ENCODE results near the gene C4orf51.
"Not testable (repeated sequence)": the region's sequence is repeated elsewhere in the genome, so short reads cannot be mapped to it uniquely, and the experiment has no call there.

C4orf51 gene

DNA sequence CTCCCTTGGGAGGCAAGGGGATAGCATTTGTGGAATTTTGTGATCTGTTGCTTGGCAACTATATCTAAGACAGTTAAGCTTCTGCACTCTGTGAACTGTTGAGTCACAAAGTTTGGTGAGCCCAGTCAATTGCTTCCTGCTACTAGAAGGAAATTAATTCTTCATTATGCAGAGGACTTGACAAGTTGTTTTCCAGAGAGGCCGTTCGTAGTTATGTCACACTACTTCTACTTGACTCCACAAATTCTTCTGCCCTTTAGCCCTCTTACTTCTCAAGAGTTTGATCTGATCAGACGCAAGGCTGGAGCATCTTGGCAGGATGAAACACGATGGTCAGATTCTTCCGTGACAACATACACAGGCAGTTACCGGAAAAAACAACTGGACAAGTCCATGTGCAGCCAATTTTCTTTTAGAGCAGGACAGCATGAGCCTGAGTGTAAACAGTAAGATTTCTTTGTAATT lies at the start of gene C4orf51:
TSS of gene C4orf51 (plus strand) at position 156 of the 465 bp plus-strand sequence. CDS start at position 214, 58 bp downstream.
- no peaks in the 10 kb centered on the region for H3K9me3 ChIP-seq (ENCODE audit: control insufficient read depth, low read length)
- no peak within 1 kb of the TSS for H3K4me3 ChIP-seq (ENCODE audit: low read length)
- peaks cover 26% of the 10 kb centered on the region for H3K4me1 ChIP-seq (ENCODE audit: control insufficient read depth, insufficient read depth, low read length)
- H3K9ac ChIP-seq (ENCODE audit: low read length): peak within 1 kb of the TSS; percentile 32
- no peaks in the 10 kb centered on the region for H3K36me3 ChIP-seq (ENCODE audit: control insufficient read depth, insufficient read depth, low read length)
- H3K27me3 ChIP-seq (ENCODE audit: control insufficient read depth, insufficient read depth, low read length): no peaks in the 10 kb centered on the region

DNA sequence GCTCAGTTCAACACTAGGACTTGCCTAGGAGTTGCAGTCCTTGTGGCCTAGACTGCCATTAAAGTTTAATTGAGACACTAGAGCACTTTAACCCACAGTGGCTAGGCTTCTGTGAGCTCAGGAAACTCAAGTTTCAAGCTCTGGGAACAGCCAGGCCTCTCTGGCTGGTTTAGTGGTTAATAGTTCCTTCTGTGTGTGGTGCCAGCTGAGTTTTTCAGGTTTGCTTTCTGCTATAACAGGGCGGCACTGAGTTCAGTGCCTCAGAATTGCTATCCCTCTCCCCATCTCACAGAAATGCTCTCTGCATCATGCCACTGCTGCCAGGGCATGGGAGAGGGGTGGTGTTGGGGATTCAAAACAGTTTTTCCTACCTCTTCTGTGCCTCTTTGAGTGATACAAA lies 44.8 kb upstream of the C4orf51 start:
- H3K4me3 ChIP-seq (ENCODE audit: low read length): no peak overlapping the region
- H3K9ac ChIP-seq (ENCODE audit: low read length): no peak overlapping the region
- H3K9me3 ChIP-seq (ENCODE audit: control insufficient read depth, low read length): no peaks in the 10 kb centered on the region
- no peaks in the 10 kb centered on the region for H3K27me3 ChIP-seq (ENCODE audit: control insufficient read depth, insufficient read depth, low read length)
- no peaks in the 10 kb centered on the region for H3K4me1 ChIP-seq (ENCODE audit: control insufficient read depth, insufficient read depth, low read length)
- H3K36me3 ChIP-seq (ENCODE audit: control insufficient read depth, insufficient read depth, low read length): no peaks in the 10 kb centered on the region

DNA sequence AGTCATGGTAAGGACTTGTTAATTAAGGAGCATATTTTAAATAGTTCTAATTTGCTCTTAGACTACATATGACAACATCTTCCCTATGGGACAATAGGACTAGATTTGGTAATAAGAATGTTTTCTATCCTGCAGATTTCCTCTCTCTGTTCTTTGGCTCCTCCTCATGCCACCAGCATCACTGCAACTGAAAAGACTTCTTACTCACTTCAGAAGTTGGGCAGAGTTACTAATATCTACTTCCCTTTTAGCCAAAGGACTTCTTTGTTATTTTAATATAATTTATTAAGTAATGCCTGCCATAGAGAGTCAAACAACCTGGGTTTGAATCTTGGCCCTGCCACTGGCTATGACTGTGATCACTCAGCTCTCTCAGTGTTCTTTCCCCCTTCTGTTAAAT lies 44.3 kb upstream of the C4orf51 start:
- H3K4me1 ChIP-seq (ENCODE audit: control insufficient read depth, insufficient read depth, low read length): no peaks in the 10 kb centered on the region

DNA sequence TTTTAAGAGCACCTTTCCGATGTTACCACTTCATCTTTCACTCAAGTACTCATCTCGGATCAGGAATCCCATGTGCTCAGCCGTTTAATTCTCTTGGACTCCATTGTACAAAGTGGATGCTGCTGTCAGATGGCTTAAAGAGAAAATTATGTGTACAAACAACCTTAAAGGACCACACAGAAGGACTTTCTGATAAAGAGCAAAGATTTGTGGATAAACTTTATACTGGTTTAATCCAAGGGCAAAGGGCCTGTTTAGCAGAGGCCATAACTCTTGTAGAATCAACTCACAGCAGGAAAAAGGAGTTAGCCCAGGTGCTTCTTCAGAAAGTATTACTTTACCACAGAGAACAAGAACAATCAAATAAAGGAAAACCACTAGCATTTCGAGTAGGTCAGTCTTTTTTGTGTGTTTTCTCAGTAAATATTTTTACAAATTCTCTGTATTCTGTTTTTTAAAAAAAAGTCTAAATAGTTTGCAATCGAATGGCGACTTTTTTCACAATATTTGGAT lies 40.7 kb upstream of the C4orf51 start:
- Histone ChIP-seq H3K4me1 (ENCODE audit: control insufficient read depth, insufficient read depth, low read length) (no peaks in the 10 kb centered on the region), H3K4me3 (ENCODE audit: low read length) (no peak overlapping the region), H3K9me3 (ENCODE audit: control insufficient read depth, low read length) (no peaks in the 10 kb centered on the region), H3K36me3 (ENCODE audit: control insufficient read depth, insufficient read depth, low read length) (no peaks in the 10 kb centered on the region), H3K9ac (ENCODE audit: low read length) (no peak overlapping the region), H3K27me3 (ENCODE audit: control insufficient read depth, insufficient read depth, low read length) (no peaks in the 10 kb centered on the region)

More for the DNA sequence above, 44.3 kb upstream of the C4orf51 start:
- no peaks in the 10 kb centered on the region for H3K9me3 ChIP-seq (ENCODE audit: control insufficient read depth, low read length)
- H3K9ac ChIP-seq (ENCODE audit: low read length): no peak overlapping the region
- H3K36me3 ChIP-seq (ENCODE audit: control insufficient read depth, insufficient read depth, low read length): no peaks in the 10 kb centered on the region
- H3K4me3 ChIP-seq (ENCODE audit: low read length): no peak overlapping the region
- H3K27me3 ChIP-seq (ENCODE audit: control insufficient read depth, insufficient read depth, low read length): no peaks in the 10 kb centered on the region

DNA sequence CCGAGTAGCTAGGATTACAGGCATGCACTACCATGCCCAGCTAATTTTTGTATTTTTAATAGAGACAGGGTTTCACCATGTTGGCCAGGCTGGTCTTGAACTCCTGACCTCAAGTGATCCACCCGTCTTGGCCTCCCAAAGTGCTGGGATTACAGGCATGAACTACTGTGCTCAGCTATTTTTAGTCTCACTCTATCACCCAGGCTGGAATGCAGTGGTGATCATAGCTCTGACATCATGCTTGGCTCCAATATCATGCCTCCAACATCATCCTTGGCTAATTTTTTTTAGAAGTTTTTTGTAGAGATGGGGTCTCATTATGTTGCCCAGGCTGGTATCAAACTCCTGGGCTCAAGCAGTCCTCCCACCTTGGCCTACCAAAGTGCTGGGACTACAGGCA lies 39.7 kb upstream of the C4orf51 start:
- H3K27me3 ChIP-seq (ENCODE audit: control insufficient read depth, insufficient read depth, low read length); H3K9ac ChIP-seq (ENCODE audit: low read length); H3K4me3 ChIP-seq (ENCODE audit: low read length); H3K9me3 ChIP-seq (ENCODE audit: control insufficient read depth, low read length); H3K36me3 ChIP-seq (ENCODE audit: control insufficient read depth, insufficient read depth, low read length); H3K4me1 ChIP-seq (ENCODE audit: control insufficient read depth, insufficient read depth, low read length): not testable (repeated sequence)

DNA sequence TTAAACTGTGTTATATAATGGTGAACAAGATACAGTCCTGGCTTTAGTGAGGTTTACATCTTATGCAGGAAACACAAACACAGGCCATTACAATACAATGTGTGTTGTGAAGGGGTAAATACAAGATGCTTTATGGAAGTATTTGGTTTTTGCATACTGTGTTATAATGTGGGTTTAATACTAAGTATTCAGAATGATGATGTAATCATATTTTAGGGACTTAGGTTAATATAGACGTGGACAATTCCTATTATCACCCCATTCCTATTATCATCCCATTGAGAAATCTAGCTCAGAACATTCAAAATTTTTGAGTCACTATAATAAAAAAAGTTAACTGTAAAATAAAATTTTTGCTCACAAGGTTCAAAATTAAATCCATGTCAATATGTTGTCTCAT lies 36.7 kb upstream of the C4orf51 start:
- Histone ChIP-seq H3K36me3 (ENCODE audit: control insufficient read depth, insufficient read depth, low read length) (peaks cover 11% of the 10 kb centered on the region), H3K4me1 (ENCODE audit: control insufficient read depth, insufficient read depth, low read length) (no peaks in the 10 kb centered on the region), H3K27me3 (ENCODE audit: control insufficient read depth, insufficient read depth, low read length) (no peaks in the 10 kb centered on the region), H3K9ac (ENCODE audit: low read length) (no peak overlapping the region), H3K4me3 (ENCODE audit: low read length) (no peak overlapping the region), H3K9me3 (ENCODE audit: control insufficient read depth, low read length) (no peaks in the 10 kb centered on the region)

DNA sequence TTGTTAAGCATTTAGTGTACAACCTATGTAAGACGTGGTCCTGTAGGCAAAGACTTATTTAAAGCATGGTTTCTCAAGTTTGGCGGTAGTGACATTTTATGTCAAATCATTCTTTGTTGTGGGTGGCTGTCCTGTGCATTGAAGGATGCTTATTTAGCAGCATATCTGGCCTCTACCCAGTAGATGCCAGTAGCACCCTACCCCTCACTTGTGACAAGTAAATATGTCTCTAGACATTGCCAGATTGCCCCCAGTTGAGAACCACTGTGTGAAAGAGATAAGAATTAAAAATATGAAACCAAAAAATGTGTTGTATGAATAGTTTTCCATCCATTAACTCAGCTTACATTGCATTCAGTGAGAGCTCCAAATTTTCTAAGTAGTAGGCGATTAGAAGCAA lies 35.2 kb upstream of the C4orf51 start:
- H3K9me3 ChIP-seq (ENCODE audit: control insufficient read depth, low read length): no peaks in the 10 kb centered on the region
- no peak overlapping the region for H3K4me3 ChIP-seq (ENCODE audit: low read length)
- no peaks in the 10 kb centered on the region for H3K27me3 ChIP-seq (ENCODE audit: control insufficient read depth, insufficient read depth, low read length)
- peaks cover 11% of the 10 kb centered on the region for H3K36me3 ChIP-seq (ENCODE audit: control insufficient read depth, insufficient read depth, low read length)
- H3K4me1 ChIP-seq (ENCODE audit: control insufficient read depth, insufficient read depth, low read length): no peaks in the 10 kb centered on the region
- H3K9ac ChIP-seq (ENCODE audit: low read length): no peak overlapping the region

DNA sequence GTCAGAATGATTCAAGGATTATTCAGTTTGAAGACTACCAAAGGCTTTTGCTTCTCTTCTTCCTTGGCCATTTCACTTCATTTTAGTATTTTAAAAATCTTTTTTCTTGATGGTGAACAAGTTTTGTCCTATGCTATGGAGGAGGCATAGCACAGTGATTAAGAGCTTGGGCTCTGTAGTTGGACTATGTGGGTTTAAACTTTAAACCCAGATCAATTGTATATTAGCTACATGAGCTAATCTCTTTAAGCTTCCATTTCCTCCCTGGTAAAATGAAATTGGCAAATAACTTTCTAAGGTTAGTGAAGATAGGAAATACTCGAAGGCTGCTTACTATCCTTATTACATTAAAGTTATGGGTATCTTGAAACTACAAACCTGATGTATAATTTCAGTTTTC lies 23.8 kb upstream of the C4orf51 start:
- Histone ChIP-seq H3K36me3 (ENCODE audit: control insufficient read depth, insufficient read depth, low read length) (no peaks in the 10 kb centered on the region), H3K9me3 (ENCODE audit: control insufficient read depth, low read length) (no peaks in the 10 kb centered on the region), H3K4me1 (ENCODE audit: control insufficient read depth, insufficient read depth, low read length) (no peaks in the 10 kb centered on the region), H3K9ac (ENCODE audit: low read length) (no peak overlapping the region), H3K4me3 (ENCODE audit: low read length) (no peak overlapping the region), H3K27me3 (ENCODE audit: control insufficient read depth, insufficient read depth, low read length) (no peaks in the 10 kb centered on the region)

DNA sequence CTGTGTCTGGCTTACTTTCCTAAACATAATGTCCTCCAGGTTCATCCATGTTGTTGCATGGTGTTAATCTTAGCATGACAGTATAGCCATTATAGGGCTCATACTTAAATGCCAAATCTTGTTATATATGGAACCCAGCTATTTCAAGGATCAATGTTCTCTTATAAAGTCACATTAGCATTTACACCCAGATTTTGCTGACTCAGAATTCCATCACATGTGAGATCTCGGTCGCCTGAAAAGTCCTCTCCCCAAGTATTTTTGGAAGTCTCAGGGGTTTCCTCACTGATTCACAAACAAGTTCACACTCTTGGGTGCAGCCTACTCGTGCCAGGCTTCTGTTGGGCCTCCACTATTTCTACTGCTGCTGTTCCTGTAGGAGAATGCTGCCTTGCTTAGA lies 19.9 kb upstream of the C4orf51 start:
- H3K9me3 ChIP-seq (ENCODE audit: control insufficient read depth, low read length): no peaks in the 10 kb centered on the region
- no peaks in the 10 kb centered on the region for H3K36me3 ChIP-seq (ENCODE audit: control insufficient read depth, insufficient read depth, low read length)
- no peaks in the 10 kb centered on the region for H3K4me1 ChIP-seq (ENCODE audit: control insufficient read depth, insufficient read depth, low read length)
- H3K9ac ChIP-seq (ENCODE audit: low read length): no peak overlapping the region
- no peaks in the 10 kb centered on the region for H3K27me3 ChIP-seq (ENCODE audit: control insufficient read depth, insufficient read depth, low read length)
- no peak overlapping the region for H3K4me3 ChIP-seq (ENCODE audit: low read length)

DNA sequence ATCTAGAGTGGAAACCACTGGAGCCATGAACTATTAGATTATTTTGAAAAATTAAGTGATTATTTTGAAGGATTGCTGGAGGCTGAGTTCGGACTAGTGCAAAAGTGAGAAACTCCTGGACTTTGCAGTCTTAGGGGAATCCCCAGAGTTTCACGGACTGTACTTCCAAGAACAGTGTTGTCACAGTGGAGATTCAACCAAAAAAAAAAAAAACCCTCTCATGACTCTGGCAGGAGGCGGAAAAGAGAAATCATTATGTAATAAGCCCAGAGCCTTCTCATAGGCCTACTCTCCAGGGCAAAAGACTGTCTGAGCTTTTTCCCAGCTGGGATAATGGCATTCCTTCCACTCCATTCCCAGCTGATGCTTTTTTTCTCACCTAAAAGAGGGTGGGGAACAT lies 16.8 kb upstream of the C4orf51 start:
- H3K4me3 ChIP-seq (ENCODE audit: low read length): no peak overlapping the region
- H3K36me3 ChIP-seq (ENCODE audit: control insufficient read depth, insufficient read depth, low read length): no peaks in the 10 kb centered on the region
- H3K4me1 ChIP-seq (ENCODE audit: control insufficient read depth, insufficient read depth, low read length): no peaks in the 10 kb centered on the region
- H3K9ac ChIP-seq (ENCODE audit: low read length): no peak overlapping the region
- no peaks in the 10 kb centered on the region for H3K27me3 ChIP-seq (ENCODE audit: control insufficient read depth, insufficient read depth, low read length)
- no peaks in the 10 kb centered on the region for H3K9me3 ChIP-seq (ENCODE audit: control insufficient read depth, low read length)

DNA sequence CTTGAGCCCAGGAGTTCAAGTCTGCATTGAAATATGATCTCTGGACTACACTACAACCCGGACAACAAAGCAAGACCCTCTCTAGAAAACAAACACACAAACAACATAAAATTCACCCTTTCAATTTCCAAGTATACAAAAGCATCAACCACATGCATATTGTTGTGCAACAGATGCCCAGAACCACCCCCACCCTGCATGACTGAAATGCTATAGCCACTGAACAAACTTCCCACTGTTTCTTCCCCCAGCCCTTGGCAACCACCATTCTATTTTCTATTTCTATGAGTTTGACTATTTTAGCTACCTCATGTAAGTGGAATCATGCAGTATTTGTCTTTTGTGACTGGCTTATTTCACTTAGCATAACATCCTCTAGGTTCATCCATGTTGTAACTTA lies 14.2 kb upstream of the C4orf51 start:
- Histone ChIP-seq H3K27me3 (ENCODE audit: control insufficient read depth, insufficient read depth, low read length) (no peaks in the 10 kb centered on the region), H3K36me3 (ENCODE audit: control insufficient read depth, insufficient read depth, low read length) (no peaks in the 10 kb centered on the region), H3K9ac (ENCODE audit: low read length) (no peak overlapping the region), H3K4me3 (ENCODE audit: low read length) (no peak overlapping the region), H3K9me3 (ENCODE audit: control insufficient read depth, low read length) (no peaks in the 10 kb centered on the region), H3K4me1 (ENCODE audit: control insufficient read depth, insufficient read depth, low read length) (peaks cover 3% of the 10 kb centered on the region)

DNA sequence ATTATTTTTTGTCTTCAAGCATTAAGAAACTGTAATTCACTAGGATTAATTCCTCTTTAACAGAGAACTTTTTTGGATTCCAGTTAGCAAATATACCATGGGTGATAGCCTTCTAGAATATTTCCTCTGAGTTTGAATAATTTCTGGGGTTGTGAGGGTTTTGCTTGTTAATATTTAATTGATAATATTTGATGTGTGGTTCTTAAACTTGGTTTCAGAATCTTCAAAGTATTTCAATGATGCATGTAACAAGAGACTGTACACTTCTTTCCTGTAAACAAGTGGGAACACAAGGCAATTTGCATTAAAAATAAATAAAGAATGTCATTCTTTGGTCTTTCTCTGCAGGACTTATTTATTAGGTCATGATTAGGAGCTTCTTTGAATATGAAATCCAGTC lies 9.5 kb upstream of the C4orf51 start:
- H3K36me3 ChIP-seq (ENCODE audit: control insufficient read depth, insufficient read depth, low read length): no peaks in the 10 kb centered on the region
- H3K9ac ChIP-seq (ENCODE audit: low read length): no peak overlapping the region
- no peaks in the 10 kb centered on the region for H3K27me3 ChIP-seq (ENCODE audit: control insufficient read depth, insufficient read depth, low read length)
- no peaks in the 10 kb centered on the region for H3K9me3 ChIP-seq (ENCODE audit: control insufficient read depth, low read length)
- peaks cover 3% of the 10 kb centered on the region for H3K4me1 ChIP-seq (ENCODE audit: control insufficient read depth, insufficient read depth, low read length)
- no peak overlapping the region for H3K4me3 ChIP-seq (ENCODE audit: low read length)

DNA sequence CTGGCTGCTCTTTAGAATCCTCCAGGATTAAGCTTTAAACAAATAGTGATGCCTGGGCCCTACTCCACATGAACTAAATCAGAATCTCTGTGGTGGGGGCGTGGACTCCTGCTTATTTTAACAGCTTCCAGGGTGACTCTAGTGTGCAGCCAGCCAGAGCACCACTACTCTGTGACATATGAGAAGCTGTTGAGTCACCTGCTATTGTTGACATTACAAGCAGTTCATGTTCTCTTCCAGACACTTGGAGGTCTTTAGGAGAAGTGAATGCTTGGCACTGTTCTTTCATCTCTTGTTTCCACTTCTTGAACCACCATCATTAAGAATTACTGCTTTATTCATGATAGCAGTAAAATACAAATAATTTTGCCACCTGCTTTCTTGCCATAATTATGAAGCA lies 426 bp upstream of the C4orf51 start:
- H3K36me3 ChIP-seq (ENCODE audit: control insufficient read depth, insufficient read depth, low read length): no peaks in the 10 kb centered on the region
- no peaks in the 10 kb centered on the region for H3K9me3 ChIP-seq (ENCODE audit: control insufficient read depth, low read length)
- no peak overlapping the region for H3K4me3 ChIP-seq (ENCODE audit: low read length)
- H3K27me3 ChIP-seq (ENCODE audit: control insufficient read depth, insufficient read depth, low read length): no peaks in the 10 kb centered on the region
- peaks cover 26% of the 10 kb centered on the region for H3K4me1 ChIP-seq (ENCODE audit: control insufficient read depth, insufficient read depth, low read length)
- no peak overlapping the region for H3K9ac ChIP-seq (ENCODE audit: low read length)

Measured in mucosa of stomach (tissue), 1 donor.